Gastrocnemius medialis (tissue), 4 donors: ENCODE data around the gene EDC3. TPM values are rescaled to one million over a fixed set of nuclear protein-coding genes. Genes with fewer than 3 reads are reported as not detected.
A peak's percentile ranks its signal among the peaks of the same experiment; 100 is the strongest.
"Not testable (repeated sequence)": the region's sequence is repeated elsewhere in the genome, so short reads cannot be mapped to it uniquely, and the experiment has no call there.

Experiments used
- ATAC-seq, 2 donors: fragments of 150-250 bp; one replicate each; pipeline ENCODE4 v1.9.1; 2016
- DNase-seq, 2 donors: peaks; one replicate each; pipeline ENCODE4 v3.0.0-alpha.2; 2019
- H3K27ac ChIP-seq, 4 donors: fragments of 200-600 bp; sonication (generic); 1 replicate in 1 of 4; 2 replicates in 3 of 4; pipeline ENCODE4 v1.5.1; 2016 to 2018; ENCODE audit warnings: mild to moderate bottlenecking in 2 of 4, moderate library complexity in 1 of 4
- H3K27me3 ChIP-seq, 3 donors: fragments of 200-600 bp; sonication (generic) in 2 of 3; 1 replicate in 1 of 3; 2 replicates in 2 of 3; pipeline versions ENCODE4 v1.5.1 to v1.6.0; 2016 to 2019; ENCODE audit warnings: mild to moderate bottlenecking in 1 of 3, moderate library complexity in 1 of 3
- H3K36me3 ChIP-seq, 2 donors: fragments of 200-600 bp; sonication (generic) in 1 of 2; one replicate each; pipeline ENCODE4 v1.5.1; 2017 to 2018
- H3K4me1 ChIP-seq, 2 donors: fragments of 200-600 bp; sonication (generic) in 1 of 2; one replicate each; pipeline ENCODE4 v1.5.1; 2016 to 2017; ENCODE audit warnings: mild to moderate bottlenecking in 2 of 2
- H3K4me3 ChIP-seq, 4 donors: fragments of 200-600 bp; sonication (generic) in 3 of 4; 1 replicate in 1 of 4; 2 replicates in 3 of 4; pipeline ENCODE4 v1.5.1; 2016 to 2019; ENCODE audit warnings: mild to moderate bottlenecking in 2 of 4
- H3K9me3 ChIP-seq, 3 donors: fragments of 200-600 bp; sonication (generic) in 2 of 3; 1 replicate in 1 of 3; 2 replicates in 2 of 3; pipeline ENCODE4 v1.5.1; 2016 to 2019
- CTCF ChIP-seq, 5 experiments: fragments of 450-650 bp in 3 of 5; fragments of 200-600 bp in 2 of 5; sonication (generic) in 2 of 5; IDR thresholded peaks in 4 of 5; conservative IDR thresholded peaks in 1 of 5; 1 replicate in 4 of 5; 2 replicates in 1 of 5; pipeline ENCODE4 v1.5.1; 2016 to 2019; ENCODE audit warnings: antibody characterized with exemption in 5 of 5, mild to moderate bottlenecking in 3 of 5, moderate library complexity in 3 of 5
- POLR2A ChIP-seq, 2 donors: fragments of 450-650 bp; IDR thresholded peaks; one replicate each; pipeline ENCODE4 v1.6.1; 2017; ENCODE audit warnings: antibody characterized with exemption in 2 of 2, mild to moderate bottlenecking in 2 of 2, moderate library complexity in 2 of 2
- in situ Hi-C, 4 donors: fragments of 200-750 bp; cut with MboI; loops; one replicate each; pipeline versions ENCODE4 v1.15.0 to v1.8.0; 2017; ENCODE audit warnings: low sequenced_read_pairs in 4 of 4
- intact Hi-C: fragments of 100-400 bp; cut with DNase I; formaldehyde crosslinking; loops from one replicate; pipeline ENCODE4 v1.15.1; 2023; ENCODE audit warnings: low total_unique reads
- total RNA-seq, 4 donors: library from RNA; depleted of rRNA; stranded (reverse); fragments of >200 nt; gene quantifications; one replicate each; pipeline versions ENCODE4 v1.1.0 to v1.2.3, GENCODE V29; 2016

Gene EDC3
- 10 to 100 TPM in 3 of 4 donors, 1 to 10 TPM in 1; 7.9 to 19.4 (median 11.6) TPM for total RNA-seq

- no peaks in the 10 kb centered on the region for H3K9me3 ChIP-seq
- peak; percentile 88 to 94 for ATAC-seq
- intact Hi-C loops (loop anchor here (5.0 kb wide), 1 partner anchor 43 kb away; no protein-coding TSS in a partner anchor), in situ Hi-C loops (no loop called here)
- peak; percentile 14 to 32 for TF ChIP-seq POLR2A (IDR thresholded peaks at IDR 0.05)
- TF ChIP-seq CTCF (IDR thresholded peaks at IDR 0.05 in 4 of 5, conservative IDR thresholded peaks at IDR 0.05 in 1 of 5): no peak
- peak; percentile 70 to 76 for DNase-seq
- no peaks in the 10 kb centered on the region for H3K27me3 ChIP-seq
- H3K4me3 ChIP-seq: peak within 1 kb of the TSS; percentile 87 to 98 (median 92)
- no peaks in the 10 kb centered on the region for H3K36me3 ChIP-seq
- peak within 1 kb of the TSS; percentile 83 to 92 (median 87) for H3K27ac ChIP-seq
- H3K4me1 ChIP-seq: peaks cover 14 to 22% of the 10 kb centered on the region in 2 donors
These were observed at the start of gene EDC3 for GRCh38 chr15:74695597-74696397. EDC3 (minus strand) TSS chr15:74696024; CDS start chr15:74675124, 20,900 bp downstream.

DNA sequence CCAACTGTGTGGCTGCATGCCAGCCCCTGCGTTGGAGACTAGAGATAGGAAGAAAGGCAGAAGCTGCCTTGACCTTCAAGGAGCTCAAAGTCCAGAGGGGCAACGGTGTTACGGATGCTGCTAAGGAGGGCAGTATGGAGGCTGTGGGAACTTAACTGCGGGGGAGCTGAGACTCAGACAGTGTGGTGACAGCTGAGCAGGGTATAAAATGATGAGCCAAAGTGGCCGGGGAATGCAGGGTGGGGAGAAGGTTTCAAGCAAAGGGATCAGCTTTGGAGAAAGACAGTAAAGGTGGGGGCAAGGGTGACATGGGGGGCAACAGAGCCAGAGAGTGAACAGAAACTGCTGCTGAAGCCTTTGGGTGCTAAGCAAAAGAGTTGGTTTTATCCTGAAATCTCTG lies 46.6 kb upstream of the EDC3 start:
- H3K27me3 ChIP-seq: no peaks in the 10 kb centered on the region
- intact Hi-C loops: no loop called here
- DNase-seq (no peak), ATAC-seq (no peak)
- TF ChIP-seq POLR2A (IDR thresholded peaks at IDR 0.05) (no peak), CTCF (IDR thresholded peaks at IDR 0.05 in 4 of 5, conservative IDR thresholded peaks at IDR 0.05 in 1 of 5) (no peak)
- no peak overlapping the region for H3K27ac ChIP-seq
- H3K9me3 ChIP-seq: no peaks in the 10 kb centered on the region
- in situ Hi-C loops: no loop called here
- H3K4me3 ChIP-seq: no peak overlapping the region
- no peaks in the 10 kb centered on the region for H3K36me3 ChIP-seq
- no peaks in the 10 kb centered on the region for H3K4me1 ChIP-seq

DNA sequence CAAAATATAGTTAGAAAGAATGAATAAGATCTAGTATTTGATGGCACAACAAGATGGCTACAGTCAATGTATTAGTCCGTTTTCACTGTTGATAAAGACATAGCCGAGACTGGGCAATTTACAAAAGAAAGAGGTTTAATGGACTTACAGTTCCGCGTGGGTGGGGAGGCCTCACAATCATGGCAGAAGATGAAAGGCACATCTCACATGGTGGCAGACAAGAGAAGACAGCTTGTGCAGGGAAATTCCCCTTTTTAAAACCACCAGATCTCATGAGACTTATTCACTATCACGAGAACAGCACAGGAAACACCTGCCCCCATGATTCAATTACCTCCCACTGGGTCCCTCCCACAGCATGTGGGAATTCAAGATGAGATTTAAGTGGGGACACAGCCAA lies 42.4 kb upstream of the EDC3 start:
- in situ Hi-C loops, ATAC-seq, H3K36me3 ChIP-seq, H3K27ac ChIP-seq, DNase-seq, H3K27me3 ChIP-seq, H3K4me3 ChIP-seq, H3K9me3 ChIP-seq, intact Hi-C loops, H3K4me1 ChIP-seq: not testable (repeated sequence)

- H3K36me3 ChIP-seq: no peaks in the 10 kb centered on the region
- peaks cover 0 to 5% (median 0%) of the 10 kb centered on the region in 3 donors for H3K27me3 ChIP-seq
- no peaks in the 10 kb centered on the region for H3K4me1 ChIP-seq
- TF ChIP-seq CTCF (IDR thresholded peaks at IDR 0.05 in 4 of 5, conservative IDR thresholded peaks at IDR 0.05 in 1 of 5) (no peak), POLR2A (IDR thresholded peaks at IDR 0.05) (no peak)
- intact Hi-C loops (no loop called here), in situ Hi-C loops (no loop called here)
- DNase-seq: no peak
- no peak for ATAC-seq
- H3K9me3 ChIP-seq: no peaks in the 10 kb centered on the region
- no peak overlapping the region for H3K4me3 ChIP-seq
- H3K27ac ChIP-seq: no peak overlapping the region
These were observed 39.5 kb upstream of the EDC3 start for GRCh38 chr15:74735305-74735704.

DNA sequence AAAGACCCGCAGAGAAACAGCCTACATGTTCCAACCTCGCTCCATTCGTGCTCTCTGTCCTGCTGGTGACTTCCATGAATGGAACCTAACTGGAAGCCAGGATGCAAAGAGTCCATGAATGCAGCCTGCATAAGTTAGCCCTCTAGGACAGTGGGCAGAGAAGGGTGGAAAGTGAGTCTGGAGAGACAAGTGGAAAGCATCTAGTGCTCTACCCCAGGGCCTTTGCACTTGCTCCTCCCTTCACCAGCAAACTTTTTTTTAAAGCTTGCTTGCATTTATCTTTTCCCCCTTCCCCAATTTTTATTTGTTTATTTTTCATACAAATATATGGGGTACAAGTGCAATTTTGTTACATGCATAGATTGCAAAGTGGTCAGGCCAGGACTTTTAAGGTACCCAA lies 37.4 kb upstream of the EDC3 start:
- no peak overlapping the region for H3K4me3 ChIP-seq
- TF ChIP-seq CTCF (IDR thresholded peaks at IDR 0.05 in 4 of 5, conservative IDR thresholded peaks at IDR 0.05 in 1 of 5) (no peak), POLR2A (IDR thresholded peaks at IDR 0.05) (no peak)
- in situ Hi-C loops: no loop called here
- no peaks in the 10 kb centered on the region for H3K4me1 ChIP-seq
- no peak overlapping the region for H3K27ac ChIP-seq
- peaks cover 0 to 5% (median 0%) of the 10 kb centered on the region in 3 donors for H3K27me3 ChIP-seq
- H3K36me3 ChIP-seq: no peaks in the 10 kb centered on the region
- ATAC-seq: no peak
- H3K9me3 ChIP-seq: no peaks in the 10 kb centered on the region
- no peak for DNase-seq
- intact Hi-C loops: no loop called here
